Tibial nerve (tissue), 4 donors: ENCODE measurements around the gene SUGP1.

ENCODE experiments used
- CTCF ChIP-seq, 5 experiments: fragments of 200-600 bp in 3 of 5; fragments of 450-650 bp in 2 of 5; sonication (generic) in 3 of 5; IDR thresholded peaks; one replicate each; pipeline ENCODE4 v1.5.1; 2016 to 2019; ENCODE audit warnings: antibody characterized with exemption in 5 of 5, mild to moderate bottlenecking in 3 of 5, moderate library complexity in 2 of 5
- EP300 ChIP-seq, 2 donors: sonication (generic); formaldehyde crosslinking; IDR thresholded peaks; one replicate each; pipeline ENCODE4 v1.6.1; 2017; ENCODE audit warnings: antibody characterized with exemption in 2 of 2, mild to moderate bottlenecking in 1 of 2
- POLR2A ChIP-seq, 2 donors: fragments of 450-650 bp; IDR thresholded peaks; one replicate each; pipeline ENCODE4 v1.6.1; 2017; ENCODE audit warnings: antibody characterized with exemption in 2 of 2, mild to moderate bottlenecking in 2 of 2, moderate library complexity in 2 of 2

GRCh38 chr19:19334989-19335344, 14.7 kb upstream of the SUGP1 start:
- TF ChIP-seq CTCF (IDR thresholded peaks at IDR 0.05): no peak
- no peak for TF ChIP-seq POLR2A (IDR thresholded peaks at IDR 0.05)
- TF ChIP-seq EP300 (IDR thresholded peaks at IDR 0.05): no peak
